HG03175 (cell line): ENCODE results near the gene NAPEPLD.
"Not testable (repeated sequence)": the region's sequence is repeated elsewhere in the genome, so short reads cannot be mapped to it uniquely, and the experiment has no call there.

Experiments used
- ATAC-seq: cut with Tn5 transposase; IDR thresholded peaks from one replicate; pipeline ENCODE4 v1.9.1; 2021; ENCODE audit warnings: mild to moderate bottlenecking, moderate library complexity; ENCODE audit not compliant: unreplicated experiment

The NAPEPLD gene

GRCh38 chr7:103114576-103115008, 34.3 kb downstream of the NAPEPLD start:
- ATAC-seq, result no peak

DNA sequence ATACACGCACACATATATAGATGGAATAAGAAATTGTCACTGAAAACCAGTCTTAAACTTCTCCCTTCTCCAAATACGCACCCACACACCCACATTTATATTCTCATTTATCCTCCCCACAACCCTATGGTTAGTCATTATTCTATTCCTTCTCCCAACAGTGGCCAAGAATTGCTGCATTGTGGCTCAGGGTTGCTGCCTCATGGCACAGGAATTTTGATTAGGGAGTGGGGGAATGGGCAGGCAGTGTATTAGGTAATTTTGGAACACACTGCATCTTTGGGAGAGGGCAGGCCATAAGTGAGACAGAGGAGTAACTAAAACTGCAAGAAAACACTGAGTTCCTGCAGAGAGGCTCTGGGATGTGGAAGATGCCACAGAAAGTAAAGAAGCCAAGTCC, 35.7 kb downstream of the NAPEPLD start:
- no peak for ATAC-seq

- ATAC-seq, result not testable (repeated sequence)
These were observed 42.2 kb downstream of the NAPEPLD start for GRCh38 chr7:103106703-103107070.

- no peak for ATAC-seq
These were observed 42.7 kb downstream of the NAPEPLD start for GRCh38 chr7:103106005-103106702.

- no peak for ATAC-seq
These were observed 47.4 kb downstream of the NAPEPLD start for GRCh38 chr7:103101543-103101942.

DNA sequence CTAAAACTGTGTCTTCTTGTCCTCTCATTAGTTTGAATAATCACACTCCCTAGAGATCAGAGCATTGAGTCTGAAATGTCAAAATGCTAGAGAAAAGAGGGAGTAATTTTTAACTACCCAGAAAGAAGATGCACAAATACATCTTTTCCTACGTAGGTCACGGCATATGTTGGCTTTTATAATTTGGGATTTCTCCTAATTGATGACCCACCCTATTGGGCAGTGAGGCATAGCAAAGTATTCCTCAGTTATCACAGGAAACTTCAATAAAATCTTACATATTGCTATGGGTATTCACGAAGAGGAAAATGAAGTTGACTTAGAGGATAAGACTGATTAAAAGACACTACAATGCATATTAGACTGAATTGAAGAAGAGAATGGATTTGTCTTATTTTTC, 48.6 kb downstream of the NAPEPLD start:
- ATAC-seq, result no peak

GRCh38 chr7:103097041-103097440, 51.9 kb downstream of the NAPEPLD start:
- ATAC-seq, result no peak

GRCh38 chr7:103095558-103095957, 53.3 kb downstream of the NAPEPLD start:
- not testable (repeated sequence) for ATAC-seq

DNA sequence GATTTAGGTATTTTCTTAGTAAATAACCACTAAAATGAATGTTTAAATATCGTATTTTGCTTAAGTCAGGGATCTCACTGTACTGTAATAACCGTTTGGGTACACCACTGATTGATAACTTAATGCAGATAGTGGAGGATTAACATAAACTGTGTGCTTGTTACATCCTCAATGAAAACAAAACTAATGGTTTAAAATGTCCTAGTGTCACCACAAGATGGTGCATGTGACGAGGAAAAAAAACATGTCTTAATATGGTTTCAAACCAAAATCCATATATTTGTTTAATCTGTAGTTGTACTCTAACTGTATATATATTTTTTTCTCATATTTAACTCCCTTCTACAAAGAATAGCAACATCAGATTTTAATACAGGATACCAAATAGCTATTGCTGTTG, 54.8 kb downstream of the NAPEPLD start:
- ATAC-seq, result no peak

- ATAC-seq, result no peak
These were observed 55.5 kb downstream of the NAPEPLD start for GRCh38 chr7:103093429-103093828.

DNA sequence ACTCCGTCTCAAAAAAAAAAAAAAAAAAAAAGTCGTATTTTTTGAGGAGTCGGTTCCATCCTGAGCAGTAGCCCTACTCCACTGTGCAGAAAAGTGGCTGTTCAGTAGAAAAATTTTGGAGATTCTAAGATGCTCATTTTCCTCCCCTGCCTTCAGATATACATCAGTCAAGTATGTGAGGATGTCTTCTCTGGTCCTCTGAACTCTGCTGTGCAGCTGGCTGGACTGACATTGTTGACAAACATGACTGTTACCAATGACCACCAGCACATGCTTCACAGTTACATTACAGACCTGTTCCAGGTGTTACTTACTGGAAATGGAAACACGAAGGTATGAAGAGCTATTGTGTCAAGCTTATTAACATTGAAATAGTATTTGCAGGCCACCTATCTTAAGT, 56.6 kb downstream of the NAPEPLD start:
- ATAC-seq, result not testable (repeated sequence)

GRCh38 chr7:103083210-103083609, 65.7 kb downstream of the NAPEPLD start:
- no peak for ATAC-seq

GRCh38 chr7:103082497-103082896, 66.4 kb downstream of the NAPEPLD start:
- no peak for ATAC-seq

GRCh38 chr7:103080923-103081322, 68.0 kb downstream of the NAPEPLD start:
- ATAC-seq, result no peak

DNA sequence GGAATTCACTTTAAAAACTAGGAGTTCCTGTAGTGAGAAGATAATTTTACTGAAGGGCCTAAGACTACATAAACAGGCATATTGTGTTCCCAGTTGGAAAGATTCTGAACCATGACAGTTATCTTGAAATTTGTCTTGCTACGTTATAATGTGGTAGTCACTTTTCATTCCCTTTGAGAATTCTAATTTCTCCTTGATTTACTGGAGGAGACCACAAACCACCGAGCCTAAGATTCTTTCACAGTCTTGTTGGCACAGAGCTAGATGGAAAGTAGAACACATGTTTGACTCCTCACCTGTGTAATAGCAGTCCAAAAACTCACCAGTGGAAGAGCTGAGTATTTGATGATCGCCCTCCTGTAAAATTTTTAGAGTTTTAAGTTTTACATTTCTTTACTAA, 69.1 kb downstream of the NAPEPLD start:
- ATAC-seq, result no peak

- ATAC-seq, result not testable (repeated sequence)
These were observed 70.7 kb downstream of the NAPEPLD start for GRCh38 chr7:103078226-103078625.

- no peak for ATAC-seq
These were observed 71.6 kb downstream of the NAPEPLD start for GRCh38 chr7:103077318-103077717.

GRCh38 chr7:103076764-103077163, 72.1 kb downstream of the NAPEPLD start:
- no peak for ATAC-seq

DNA sequence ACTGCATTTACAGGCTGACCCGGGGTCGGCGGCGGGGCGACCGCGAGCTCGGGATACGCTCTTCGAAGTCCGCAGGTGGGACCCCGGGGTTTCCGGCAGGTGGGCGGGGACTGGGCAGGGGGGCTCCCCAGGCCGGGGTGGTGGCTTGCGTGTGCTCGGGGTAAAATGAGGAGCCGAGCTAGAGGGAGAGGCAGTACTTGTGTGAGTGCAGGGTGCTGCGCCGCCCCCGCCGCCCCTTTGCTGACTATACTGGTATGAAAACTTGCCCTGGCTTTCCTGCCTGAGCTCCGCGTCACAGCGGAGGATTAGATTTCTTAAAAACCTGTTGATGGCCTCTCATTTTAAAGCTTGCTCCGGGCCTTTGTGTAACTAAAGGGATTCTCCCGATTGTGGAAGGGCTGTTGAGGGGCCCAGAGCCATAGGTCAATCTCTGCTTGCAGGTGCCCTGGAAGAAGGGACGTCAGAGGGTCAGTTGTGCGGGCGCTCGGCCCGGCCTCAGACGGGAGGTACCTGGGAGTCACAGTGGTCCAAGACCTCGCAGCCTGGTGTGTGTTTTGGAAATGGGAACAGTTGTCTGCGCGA, 73.5 kb downstream of the NAPEPLD start:
- peak; percentile 48 for ATAC-seq

- peak; percentile 91 for ATAC-seq
These were observed 74.2 kb downstream of the NAPEPLD start, which contains the start of the genes ARMC10 and FBXL13 for GRCh38 chr7:103074519-103075336. Gene ARMC10 (plus strand): TSS chr7:103075140. CDS start chr7:103075273, 133 bp downstream. Gene FBXL13 (minus strand): TSS chr7:103074796.

DNA sequence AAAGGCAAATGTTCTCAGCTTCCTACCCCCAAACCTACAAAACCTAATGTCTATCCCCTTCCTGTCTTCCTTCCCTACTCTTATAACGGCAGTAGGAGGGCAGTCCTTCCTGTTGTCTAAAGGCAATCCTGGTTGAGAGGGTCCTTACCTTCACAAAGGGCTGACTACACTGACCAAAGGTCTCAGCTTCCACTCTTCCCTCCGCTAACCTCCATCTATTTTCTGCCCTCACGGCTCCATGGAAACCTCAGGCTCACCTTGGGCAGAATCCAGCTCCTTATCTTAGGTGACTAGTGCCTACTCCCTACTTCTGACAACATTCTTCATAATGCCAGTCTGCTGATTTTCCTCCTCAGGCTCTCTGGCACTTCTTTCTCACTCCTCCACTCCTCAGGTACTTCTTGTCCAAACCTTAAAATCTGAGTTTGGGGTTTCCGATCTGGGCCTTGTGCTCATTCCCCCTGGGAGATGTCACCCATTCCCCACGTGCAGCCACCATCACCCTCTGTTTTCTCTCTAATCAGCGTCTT, 74.8 kb downstream of the NAPEPLD start:
- ATAC-seq, result no peak
